GM18909 (cell line): ENCODE data around the gene CLMN.
"Not testable (repeated sequence)": the region's sequence is repeated elsewhere in the genome, so short reads cannot be mapped to it uniquely, and the experiment has no call there.

Experiments
- ATAC-seq: cut with Tn5 transposase; IDR thresholded peaks from one replicate; pipeline ENCODE4 v1.9.1; 2021; ENCODE audit warnings: mild to moderate bottlenecking; ENCODE audit not compliant: unreplicated experiment, poor library complexity

Gene CLMN

DNA sequence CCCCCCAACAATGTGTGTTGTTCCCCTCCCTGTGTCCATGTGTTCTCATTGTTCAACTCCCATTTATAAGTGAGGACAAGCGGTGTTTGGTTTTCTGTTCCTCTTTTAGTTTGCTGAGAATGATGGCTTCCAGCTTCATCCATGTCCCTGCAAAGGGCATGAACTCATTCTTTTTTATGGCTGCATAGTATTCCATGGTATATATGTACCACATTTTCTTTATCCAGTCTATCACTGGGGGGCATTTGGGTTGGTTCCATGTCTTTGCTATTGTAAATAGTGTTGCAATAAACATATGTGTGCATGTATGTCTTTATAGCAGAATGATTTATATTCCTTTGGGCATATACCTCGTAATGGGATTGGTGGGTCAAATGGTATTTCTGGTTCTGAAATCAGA lies 118.0 kb downstream of the CLMN start:
- ATAC-seq: not testable (repeated sequence)

DNA sequence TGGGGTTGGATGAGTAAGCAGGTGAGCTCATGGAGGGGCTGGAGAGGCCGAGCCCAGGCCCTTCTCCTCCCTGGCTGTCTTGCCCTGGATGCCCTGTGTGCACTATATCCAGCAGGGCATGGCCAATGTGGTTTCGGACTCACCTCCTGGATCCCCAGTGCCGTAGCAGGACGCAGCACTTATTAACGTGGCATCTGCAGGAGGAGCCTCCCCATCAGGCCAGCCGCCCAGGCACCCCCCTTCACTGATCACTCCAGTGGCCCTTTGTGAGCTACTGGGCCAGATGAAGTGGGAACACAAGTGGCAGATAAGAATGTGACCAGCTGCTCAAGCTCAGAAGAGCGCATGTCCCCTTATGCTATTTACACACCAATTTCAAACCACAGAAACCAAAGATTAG lies 119.3 kb downstream of the CLMN start:
- no peak for ATAC-seq

DNA sequence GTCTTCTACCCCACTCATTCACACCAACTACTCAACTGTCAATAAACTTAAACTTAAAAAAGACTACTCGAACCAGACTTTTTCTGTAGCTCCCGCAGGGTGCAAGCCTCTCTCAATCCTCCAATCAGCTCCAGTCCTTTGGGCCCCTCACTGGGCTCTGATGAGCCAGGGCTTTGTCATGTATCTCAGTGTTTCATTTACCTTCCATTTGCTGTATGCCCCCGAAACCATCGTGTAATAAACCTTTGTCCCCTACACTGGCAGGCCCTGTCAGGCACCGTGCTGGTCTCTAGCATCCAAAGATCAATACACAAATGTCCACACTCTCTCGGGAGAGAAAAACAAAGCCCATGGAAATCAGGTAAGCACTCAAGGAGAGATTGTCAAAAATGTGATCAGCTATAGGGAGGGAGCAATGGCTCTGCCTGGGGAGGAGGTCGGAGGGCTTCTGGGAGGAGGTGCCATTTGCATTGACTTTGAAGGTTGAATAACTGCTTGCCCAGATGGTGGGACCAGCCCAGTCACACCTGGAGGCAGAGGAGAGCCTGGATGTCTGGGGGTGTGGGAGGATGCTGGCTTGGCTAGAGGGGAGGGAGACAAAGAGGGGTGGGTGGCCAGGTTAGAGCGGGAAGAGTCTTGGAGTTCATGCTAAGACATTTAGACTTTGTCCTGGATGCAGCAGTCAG lies 120.3 kb downstream of the CLMN start:
- no peak for ATAC-seq

DNA sequence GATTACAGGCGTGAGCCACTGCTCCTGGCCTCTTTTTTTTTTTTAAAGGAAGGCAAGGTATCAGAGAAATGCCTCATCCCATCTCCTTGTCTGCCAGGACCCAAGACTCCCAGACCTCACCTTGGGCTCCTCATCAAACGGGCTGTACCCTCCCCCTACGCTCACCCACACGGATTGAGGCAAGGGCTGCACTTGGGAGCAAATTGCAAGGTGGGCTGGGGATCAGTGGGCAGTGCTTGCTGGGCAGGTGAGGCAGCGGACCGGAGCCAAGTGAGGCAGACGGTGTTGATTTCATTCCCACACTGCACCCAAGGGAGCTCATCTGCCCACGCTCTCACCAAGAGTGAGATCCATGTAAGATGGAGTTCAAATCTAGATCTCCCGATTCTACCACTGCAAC lies 121.4 kb downstream of the CLMN start:
- no peak for ATAC-seq

DNA sequence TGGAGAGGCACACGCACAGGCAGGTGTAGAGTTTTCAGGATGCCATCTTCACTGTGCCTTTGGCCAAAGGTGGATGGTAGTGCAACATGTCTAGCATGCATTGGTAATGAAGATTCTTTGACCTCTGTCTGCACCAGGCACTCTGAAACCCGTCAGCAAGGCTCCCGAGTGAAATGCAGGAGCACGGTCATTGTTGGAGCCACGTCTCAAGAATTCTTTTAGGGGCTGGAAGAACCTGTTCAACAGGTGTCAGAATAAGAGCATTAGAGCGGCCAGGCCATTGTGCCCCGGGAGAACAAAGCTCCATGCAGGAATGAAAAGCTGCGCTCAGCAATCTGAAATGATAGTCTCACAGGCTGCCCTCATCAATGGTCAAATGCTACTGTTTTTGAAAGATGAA lies 122.2 kb downstream of the CLMN start:
- no peak for ATAC-seq

DNA sequence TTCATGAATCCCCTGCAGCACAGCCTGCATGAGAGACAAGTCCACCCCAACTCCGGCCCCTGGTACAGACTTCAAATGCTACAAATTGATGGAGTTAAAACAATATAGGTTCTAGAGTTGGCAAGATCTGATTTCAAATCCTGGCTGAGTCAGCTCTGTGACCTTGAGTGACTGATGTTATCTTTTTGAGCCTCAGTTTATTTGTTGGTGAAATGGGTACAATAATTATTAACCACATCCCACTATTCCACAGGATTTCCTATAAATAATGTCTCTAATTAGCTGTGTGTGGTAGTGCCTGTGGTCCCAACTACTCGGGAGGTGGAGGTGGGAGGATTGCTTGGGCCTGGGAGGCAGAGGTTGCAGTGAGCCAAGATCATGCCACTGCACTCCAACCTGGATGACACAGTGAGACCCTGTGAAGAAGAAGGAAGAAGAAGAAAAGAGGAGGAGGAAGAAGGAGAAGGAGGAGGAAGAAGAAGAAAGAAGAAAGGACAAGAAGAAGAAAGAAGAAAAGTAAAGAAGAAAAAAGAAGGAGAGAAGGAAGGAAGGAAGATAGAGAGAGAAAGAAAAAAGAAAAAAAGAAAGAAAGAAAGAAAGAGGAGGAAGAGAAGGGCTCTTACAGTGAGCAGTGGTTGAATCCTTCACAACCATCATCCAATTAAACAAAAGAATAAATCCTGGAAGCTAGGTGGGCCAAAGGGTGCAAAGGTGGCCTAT lies 122.7 kb downstream of the CLMN start:
- ATAC-seq: no peak

DNA sequence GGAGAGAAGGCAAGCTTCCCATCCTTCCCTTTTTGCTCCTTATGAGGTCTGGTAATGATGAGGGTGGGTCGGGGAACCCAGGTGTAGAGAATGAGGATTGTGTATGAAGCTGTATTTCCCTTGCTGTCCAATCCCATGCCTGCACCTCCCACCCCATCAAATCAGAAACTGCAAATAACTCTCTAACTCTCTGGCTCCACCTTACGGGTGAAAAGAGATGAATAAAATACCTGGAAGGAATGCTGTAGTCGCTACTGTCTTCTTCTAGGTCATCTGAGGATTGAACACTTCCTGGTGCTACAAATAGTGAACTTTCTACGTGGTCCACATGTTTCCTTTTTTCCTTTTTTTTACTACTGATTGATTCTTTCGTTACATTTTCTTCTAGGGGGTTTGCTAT lies 123.4 kb downstream of the CLMN start:
- no peak for ATAC-seq

DNA sequence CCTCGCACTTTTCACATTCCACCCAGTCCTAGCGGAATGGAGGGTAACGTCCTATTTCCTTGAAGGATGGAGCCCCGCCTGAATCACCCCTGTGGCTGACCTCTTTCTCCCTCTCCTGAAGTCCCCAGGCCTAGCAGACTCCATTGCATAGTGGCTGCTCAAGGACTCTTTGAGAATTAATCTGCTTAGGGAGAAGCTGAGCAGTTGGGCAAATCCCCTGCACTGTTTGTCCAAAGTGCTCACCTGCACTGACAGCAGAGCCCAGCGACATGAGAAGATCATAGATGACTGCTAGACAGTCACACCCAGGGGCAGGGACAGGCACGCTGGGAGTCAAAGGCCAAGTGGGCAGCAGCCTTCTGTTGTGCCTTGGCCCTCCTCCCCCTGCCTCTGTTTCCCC lies 124.7 kb downstream of the CLMN start:
- ATAC-seq: no peak

DNA sequence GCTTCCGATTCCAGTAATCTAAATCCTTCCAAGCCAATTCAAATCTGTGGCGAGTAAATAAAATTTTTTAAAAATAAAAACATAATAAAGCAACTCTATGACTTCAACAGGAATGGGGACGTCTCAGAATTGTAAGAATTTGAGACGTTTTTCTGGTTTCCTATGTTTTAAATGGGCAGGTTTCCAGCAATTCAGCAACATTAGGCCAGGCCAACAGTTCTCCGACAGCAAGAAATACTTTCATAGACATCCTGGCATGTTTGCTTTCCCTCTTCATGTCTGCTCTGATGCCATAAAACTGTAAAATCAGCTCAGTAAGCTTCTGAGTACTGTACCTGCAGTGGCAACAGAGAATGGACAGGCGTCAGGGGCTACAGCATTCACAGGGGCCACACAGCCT lies 126.6 kb downstream of the CLMN start:
- no peak for ATAC-seq

DNA sequence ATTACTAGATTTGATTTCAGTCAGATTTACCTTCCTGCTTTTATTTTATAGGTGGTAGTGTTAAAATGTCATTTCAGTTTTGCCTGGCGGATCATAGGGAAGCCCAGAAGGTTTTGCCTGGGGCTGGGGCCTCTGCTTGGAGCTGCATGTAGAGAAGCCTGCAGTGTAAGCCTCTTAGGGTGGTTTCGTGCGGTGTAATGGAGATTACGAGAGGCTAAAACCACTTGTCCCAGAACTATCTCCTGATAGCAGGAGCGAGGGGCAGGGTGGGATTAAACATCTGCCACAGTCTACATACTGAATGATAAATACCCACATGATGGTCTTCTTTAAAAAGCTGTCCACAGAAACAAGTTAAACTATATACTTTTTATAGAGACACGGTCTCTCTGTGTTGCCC lies 127.4 kb downstream of the CLMN start:
- no peak for ATAC-seq

DNA sequence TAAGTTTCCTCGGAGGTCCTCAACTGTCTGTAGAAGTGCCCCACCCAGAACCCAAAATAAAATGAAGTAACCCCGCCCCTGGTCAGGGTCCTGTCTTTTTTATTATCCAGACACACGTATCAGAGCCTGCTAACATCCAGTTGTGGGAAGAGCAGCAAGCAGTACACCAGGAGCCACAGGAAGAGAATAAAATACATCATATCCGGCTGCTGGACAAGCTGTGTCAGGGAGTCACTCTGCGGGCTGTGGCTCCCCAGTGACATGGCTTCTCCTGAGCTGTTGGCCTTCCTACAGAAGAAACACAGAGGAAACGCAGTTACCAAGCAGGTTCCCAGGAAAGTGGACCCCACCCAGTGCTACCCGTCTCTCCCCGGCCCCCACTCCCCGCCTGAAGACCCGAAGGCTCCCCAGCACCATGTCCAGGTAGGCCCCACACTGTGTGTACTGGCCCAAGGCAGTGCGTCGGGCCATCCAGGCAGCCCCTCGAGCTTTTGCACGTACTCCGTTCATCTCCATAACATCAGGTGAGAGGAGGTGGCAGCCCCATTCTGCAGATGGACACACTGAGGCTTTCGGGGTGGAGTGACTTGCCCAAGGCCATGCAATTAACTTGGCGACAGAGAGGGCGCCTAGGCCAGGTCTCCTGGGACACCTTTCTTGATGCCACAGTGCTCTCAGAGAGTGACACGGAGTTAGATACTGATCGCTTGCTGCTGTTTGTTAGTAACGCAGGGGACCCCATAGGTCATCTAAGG lies 128.1 kb downstream of the CLMN start:
- ATAC-seq: no peak

DNA sequence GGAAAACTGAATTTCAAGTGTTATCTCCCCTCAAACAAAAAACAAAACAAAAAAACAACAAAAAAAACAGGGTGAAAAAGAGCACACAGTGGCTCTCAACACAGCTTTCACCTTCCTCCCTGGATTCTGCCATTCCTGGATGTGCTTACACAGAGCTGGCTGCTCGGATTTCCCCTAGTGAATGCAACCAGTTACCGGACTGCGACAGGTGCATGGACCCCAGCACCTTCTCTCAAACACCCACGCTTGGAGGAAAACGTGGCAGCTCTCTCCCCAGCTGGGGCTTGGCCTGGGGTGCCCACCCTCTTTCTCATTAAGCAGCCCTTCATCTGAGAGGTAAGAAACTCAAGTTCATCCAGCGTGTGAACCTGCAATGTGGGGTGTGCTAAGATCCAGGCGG lies 128.9 kb downstream of the CLMN start:
- ATAC-seq: no peak

DNA sequence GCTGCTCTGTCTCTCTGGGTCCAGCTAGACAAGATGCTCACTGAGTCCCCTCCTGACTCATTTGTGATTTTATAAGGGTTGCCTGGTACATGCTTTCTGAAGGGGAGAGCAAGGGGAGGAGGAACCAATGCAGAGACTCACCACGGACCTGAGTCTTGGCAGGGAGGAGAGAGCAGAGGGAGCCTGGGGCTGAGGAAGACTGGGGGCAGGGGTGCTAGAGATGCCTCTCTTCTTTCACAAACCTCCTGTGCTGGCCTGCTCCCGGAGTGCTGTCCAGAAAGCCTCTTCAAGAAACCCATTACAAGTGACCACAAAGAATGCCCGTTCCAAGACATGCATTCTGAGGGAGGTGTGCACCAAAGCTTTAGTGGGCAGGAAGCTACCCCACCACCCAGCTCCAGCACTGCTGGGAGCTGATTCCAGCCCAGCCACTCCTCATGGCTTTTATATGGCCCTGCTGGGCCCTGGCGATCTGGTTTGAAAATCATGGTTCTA lies 129.3 kb downstream of the CLMN start:
- no peak for ATAC-seq

DNA sequence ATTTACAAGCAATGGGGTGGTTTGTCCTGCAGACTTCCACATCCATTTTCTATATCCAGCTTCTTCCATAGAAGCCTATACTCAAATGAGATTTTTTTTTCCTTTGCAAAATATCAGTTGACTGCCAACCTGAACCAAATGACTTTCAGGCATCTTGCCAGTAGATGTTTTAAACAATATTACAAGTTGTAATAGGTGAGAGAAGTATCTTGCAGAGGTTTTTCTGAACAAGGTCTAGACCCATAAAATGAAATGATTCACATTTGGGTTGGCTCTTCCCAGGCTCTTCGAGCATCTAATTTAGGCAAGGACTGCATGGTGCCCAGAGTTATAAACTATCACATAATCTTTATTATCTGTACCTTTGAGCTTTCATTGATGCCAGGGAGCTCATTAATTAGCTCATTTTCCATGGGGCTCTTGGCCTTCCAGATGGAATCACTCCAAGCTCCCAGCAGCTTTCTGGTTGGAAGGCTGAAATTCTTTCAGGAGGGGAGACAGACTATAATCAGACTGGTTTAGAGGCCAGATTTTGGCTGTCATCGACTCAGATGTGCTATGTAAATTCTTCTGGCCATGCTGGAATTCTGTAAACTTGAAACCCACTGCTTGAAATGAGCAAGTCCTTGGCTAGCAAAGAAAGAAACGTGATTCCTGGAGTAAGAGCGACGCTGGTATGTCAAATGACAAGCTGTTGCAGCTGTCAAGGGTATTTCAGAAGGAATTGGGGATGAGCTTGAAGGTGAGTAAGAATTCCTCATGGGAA lies 130.2 kb downstream of the CLMN start:
- ATAC-seq: no peak

DNA sequence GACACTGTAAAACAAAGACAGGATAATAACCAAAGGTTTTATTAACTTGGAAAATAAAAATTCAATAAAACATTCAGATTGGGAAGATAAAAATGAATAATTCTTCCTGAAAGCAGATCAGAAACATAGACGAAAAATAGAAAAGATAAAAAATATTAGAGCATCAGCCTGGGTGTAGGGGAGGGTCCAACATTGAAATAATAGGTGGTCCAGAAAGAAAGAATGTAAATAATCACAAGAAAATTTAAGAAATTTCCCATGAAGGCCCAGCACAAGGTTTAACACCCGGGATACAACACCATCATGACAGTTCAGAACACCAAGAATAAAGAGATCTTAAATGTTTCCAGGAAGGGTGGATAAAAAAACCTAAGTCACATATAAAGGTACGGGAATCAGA lies 131.3 kb downstream of the CLMN start:
- no peak for ATAC-seq

DNA sequence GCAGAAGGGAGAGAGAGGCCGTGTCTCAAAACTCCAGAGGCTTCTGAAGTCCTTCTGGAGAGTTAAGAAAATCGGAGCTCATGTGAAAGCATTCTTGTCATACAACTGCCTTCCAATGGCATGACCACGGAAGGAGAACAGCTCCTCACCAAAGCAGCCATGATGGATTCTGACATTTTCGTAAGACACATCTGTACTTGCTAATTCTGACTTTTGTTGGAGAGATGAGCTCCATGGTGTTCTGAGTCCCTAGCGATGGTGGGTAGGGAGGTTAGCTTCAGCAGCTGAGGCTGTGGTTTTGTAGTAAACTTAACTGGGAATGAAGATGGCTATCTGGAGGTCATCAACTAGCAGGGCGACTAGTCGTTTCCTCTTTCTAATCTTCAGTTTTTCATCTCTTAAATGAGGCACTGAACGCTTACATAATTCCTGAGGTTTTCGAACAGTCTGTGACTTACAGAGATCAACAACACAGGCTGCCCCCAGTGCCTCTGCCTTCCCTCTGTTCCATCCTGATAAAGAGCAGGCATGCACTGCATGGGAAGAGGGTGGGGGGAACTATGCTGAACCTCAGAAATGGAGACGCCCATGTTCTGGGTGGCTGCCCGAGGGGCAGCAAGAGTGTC lies 133.8 kb downstream of the CLMN start:
- no peak for ATAC-seq

DNA sequence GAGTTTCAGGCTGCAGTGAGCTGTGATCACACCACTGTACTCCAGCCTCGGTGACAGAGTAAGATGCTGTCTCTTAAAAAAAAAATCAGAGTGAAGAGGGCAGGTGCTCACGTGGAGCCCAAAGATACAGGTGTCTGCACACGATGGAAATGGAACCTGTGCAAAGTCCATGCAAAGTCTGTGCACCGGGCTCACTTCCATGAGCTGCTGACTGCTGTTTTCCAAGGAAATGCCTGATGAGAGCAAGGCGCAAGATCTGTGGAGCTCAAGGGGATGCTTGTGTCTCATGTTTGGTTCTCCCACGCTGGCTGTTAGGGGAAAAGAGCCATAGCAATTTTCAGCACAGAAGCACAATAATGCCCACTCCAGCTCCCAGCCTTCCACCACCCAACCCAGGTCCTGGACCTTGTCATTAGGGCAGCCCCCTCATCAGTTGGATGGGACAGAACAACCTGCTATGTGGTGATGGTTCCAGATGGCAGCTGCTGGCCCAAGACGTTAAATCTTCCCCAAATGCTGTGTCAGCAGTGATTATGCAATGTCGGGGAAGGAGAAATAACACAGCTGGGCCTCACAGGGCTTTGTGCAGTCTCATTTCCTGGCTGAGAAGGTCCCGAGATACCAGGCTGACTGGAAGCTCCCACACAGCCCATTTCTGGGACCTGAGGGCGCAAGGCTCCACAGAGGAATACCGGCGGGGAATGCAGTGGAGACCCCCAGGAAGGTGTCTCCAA lies 134.5 kb downstream of the CLMN start:
- no peak for ATAC-seq

DNA sequence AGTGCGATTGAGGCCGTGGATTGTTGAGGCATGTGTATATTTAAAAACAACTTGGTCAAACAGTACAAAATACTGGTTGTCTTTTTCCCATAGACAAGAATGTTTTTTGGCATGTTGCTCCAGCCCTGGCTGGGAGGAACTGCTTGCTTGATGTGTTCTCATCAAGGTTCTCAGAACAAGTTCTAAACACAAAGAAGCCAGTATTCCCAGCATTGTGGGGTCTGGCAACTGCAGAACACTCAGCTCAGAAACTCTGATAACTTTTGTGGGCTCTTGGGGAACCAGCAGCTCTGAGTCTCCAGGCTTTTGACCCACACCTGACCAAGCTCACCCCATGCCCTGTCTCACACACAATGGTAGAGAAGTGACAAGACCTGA lies 135.3 kb downstream of the CLMN start:
- no peak for ATAC-seq

DNA sequence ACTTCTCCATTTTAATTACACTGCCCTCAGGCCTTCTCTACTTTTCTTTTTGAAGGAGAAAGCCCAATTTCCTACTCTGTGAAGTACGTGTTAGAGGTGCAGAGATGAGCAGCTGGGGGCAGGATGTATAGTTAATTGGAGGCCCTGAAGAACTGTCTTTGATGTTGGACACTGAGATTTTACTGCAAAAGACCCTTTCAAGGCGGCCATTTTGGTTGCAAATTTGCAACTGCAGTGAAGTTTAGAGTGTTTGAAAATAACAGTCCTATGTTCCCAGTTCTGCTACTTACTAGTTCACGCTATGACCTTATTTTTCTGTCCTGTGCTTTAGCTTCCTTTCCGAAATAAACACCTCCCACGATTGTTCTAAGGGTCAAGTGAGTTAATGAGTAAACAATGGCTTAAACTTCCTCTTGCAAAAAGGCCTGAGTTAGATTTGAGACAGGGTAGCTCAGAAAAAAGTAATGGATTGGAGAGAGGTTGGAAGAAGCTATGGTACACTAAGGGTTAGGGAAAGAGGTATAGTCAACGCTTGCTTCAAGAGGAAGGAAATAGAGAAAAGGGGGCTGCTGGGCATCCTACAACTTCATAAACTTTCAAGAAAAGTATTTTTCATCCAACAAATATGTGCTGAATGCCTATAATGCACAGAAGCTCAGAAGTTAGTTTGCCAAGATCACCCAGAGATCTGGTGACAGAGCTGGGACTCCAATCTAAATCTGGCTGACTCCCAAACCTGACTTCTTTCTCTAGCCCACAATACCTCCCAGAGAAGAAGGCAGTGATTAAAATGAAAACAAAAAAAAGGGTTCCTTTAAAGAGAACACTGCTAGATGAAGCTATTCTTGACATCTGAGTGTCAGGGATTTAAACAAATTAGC lies 135.9 kb downstream of the CLMN start:
- no peak for ATAC-seq
